Small intestine (tissue), 7 donors: Measurements from ENCODE around the gene KCNH6. TPM values are rescaled to one million over a fixed set of nuclear protein-coding genes. Genes with fewer than 3 reads are reported as not detected.

Experiments
- DNase-seq, 2 donors: peaks; one replicate each; pipeline versions ENCODE4 v3.0.0 to v3.0.0-alpha.2; 2013
- FAIRE-seq: peaks from 2 replicates; lab custom pipeline; 2012; peaks lifted over from hg19 to GRCh38; lab: Jason Lieb, UNC
- H3K27ac ChIP-seq, 3 donors: one replicate each; pipeline ENCODE4 v1.5.1; 2013; ENCODE audit warnings: low read length in 2 of 3, mild to moderate bottlenecking in 2 of 3, control low read depth in 1 of 3, inconsistent platforms in 1 of 3, low read depth in 1 of 3, moderate library complexity in 1 of 3
- H3K27me3 ChIP-seq, 3 donors: one replicate each; pipeline ENCODE4 v1.6.1; 2013; ENCODE audit warnings: low read length in 3 of 3, inconsistent platforms in 1 of 3; ENCODE audit not compliant: control insufficient read depth in 3 of 3, insufficient read depth in 3 of 3
- H3K36me3 ChIP-seq, 3 donors: one replicate each; pipeline ENCODE4 v1.6.1; 2013; ENCODE audit warnings: low read length in 3 of 3, inconsistent platforms in 1 of 3, low read depth in 1 of 3, mild to moderate bottlenecking in 1 of 3, moderate library complexity in 1 of 3; ENCODE audit not compliant: control insufficient read depth in 3 of 3, insufficient read depth in 2 of 3
- H3K4me1 ChIP-seq, 3 donors: one replicate each; pipeline ENCODE4 v1.6.1; 2013; ENCODE audit warnings: low read length in 2 of 3, inconsistent platforms in 1 of 3, low read depth in 1 of 3, mild to moderate bottlenecking in 1 of 3, moderate library complexity in 1 of 3; ENCODE audit not compliant: control insufficient read depth in 3 of 3, insufficient read depth in 2 of 3
- H3K4me3 ChIP-seq, 3 donors: one replicate each; pipeline ENCODE4 v1.5.1; 2013; ENCODE audit warnings: low read length in 3 of 3, control low read depth in 1 of 3, inconsistent platforms in 1 of 3, low read depth in 1 of 3, mild to moderate bottlenecking in 1 of 3, moderate library complexity in 1 of 3
- H3K9me3 ChIP-seq, 2 donors: one replicate each; pipeline ENCODE4 v1.6.1; 2013; ENCODE audit warnings: low read depth in 1 of 2, low read length in 1 of 2; ENCODE audit not compliant: control insufficient read depth in 2 of 2, insufficient read depth in 1 of 2
- WGBS, 3 donors: extraction: QIAGEN DNeasy Blood & Tissue Kit; methylation state at CpG; one replicate each; pipeline ENCODE4 v1.1.7; 2013; 5-methylcytosine and 5-hydroxymethylcytosine counted together
- polyA plus RNA-seq, 4 donors: library from polyadenylated mRNA; stranded (reverse) in 3 of 4; unstranded in 1 of 4; fragments of 200-250 nt in 3 of 4; fragments of 120-200 nt in 1 of 4; gene quantifications; one replicate each; pipeline versions ENCODE4 v1.2.1 to v1.2.3, GENCODE V29; 2013
- donor health status: healthy with polysubstance abuse.
- donor health status: control.
- donor health status: control.
- donor health status: Bipolar disorder and iron deficiency.
- donor health status: healthy.

KCNH6 gene
- polyA plus RNA-seq, 4 donors = 0.43 to 8.0 (median 0.76) TPM

GRCh38 chr17:63519116-63519881 lies 3.9 kb upstream of the KCNH6 start:
- DNase-seq (no peak), FAIRE-seq (no peak)
- H3K4me3 ChIP-seq = no peak overlapping the region
- no peaks in the 10 kb centered on the region for H3K9me3 ChIP-seq
- peak overlapping the region in 2 of 3 donors; percentile 50 to 77 for H3K27ac ChIP-seq
- peaks cover 0 to 5% (median 0%) of the 10 kb centered on the region in 3 donors for H3K27me3 ChIP-seq
- WGBS, 3 donors = 84 to 93% (median 90%) methylated on average over 1 of the region's 1 CpG
- peaks cover 3 to 65% (median 36%) of the 10 kb centered on the region in 3 donors for H3K4me1 ChIP-seq
- peaks cover 0 to under 1% (median 0%) of the 10 kb centered on the region in 3 donors for H3K36me3 ChIP-seq

- Histone ChIP-seq H3K36me3 (peaks cover 0 to 4% (median 0%) of the 10 kb centered on the region in 3 donors), H3K27me3 (peaks cover 0 to 8% (median 0%) of the 10 kb centered on the region in 3 donors), H3K4me3 (no peak overlapping the region), H3K4me1 (peaks cover 3 to 65% (median 36%) of the 10 kb centered on the region in 3 donors), H3K9me3 (no peaks in the 10 kb centered on the region), H3K27ac (peak overlapping the region in 2 of 3 donors; percentile 50 to 77)
- WGBS, 3 donors = 7 to 30% (median 23%) methylated on average over 5 of the region's 5 CpGs
- DNase-seq (peak; percentile 92 to 96), FAIRE-seq (no peak)
Observed at GRCh38 chr17:63519972-63520882, 2.9 kb upstream of the KCNH6 start.

- H3K4me3 ChIP-seq = peak overlapping the region in 1 of 3 donors; percentile 38
- FAIRE-seq = no peak
- WGBS, 3 donors = 91 to 96% (median 94%) methylated on average over 14 of the region's 14 CpGs
Observed at GRCh38 chr17:63524051-63524450, 893 bp downstream of the KCNH6 start.

GRCh38 chr17:63525190-63525946 lies 2.2 kb downstream of the KCNH6 start:
- Histone ChIP-seq H3K27me3 (peaks cover 0 to 10% (median 0%) of the 10 kb centered on the region in 3 donors), H3K4me1 (peaks cover 3 to 39% (median 15%) of the 10 kb centered on the region in 3 donors), H3K36me3 (peaks cover 0 to 4% (median 0%) of the 10 kb centered on the region in 3 donors), H3K27ac (no peak overlapping the region), H3K9me3 (no peaks in the 10 kb centered on the region), H3K4me3 (no peak overlapping the region)
- DNase-seq = no peak
- no peak for FAIRE-seq
- 68 to 79% (median 79%) methylated on average over 6 of the region's 6 CpGs for WGBS, 3 donors

More at GRCh38 chr17:63524051-63524450, 893 bp downstream of the KCNH6 start:
- Histone ChIP-seq H3K9me3 (no peaks in the 10 kb centered on the region), H3K27ac (no peak overlapping the region), H3K36me3 (peaks cover 0 to 4% (median 0%) of the 10 kb centered on the region in 3 donors), H3K27me3 (peaks cover 0 to 10% (median 0%) of the 10 kb centered on the region in 3 donors), H3K4me1 (peaks cover 3 to 44% (median 23%) of the 10 kb centered on the region in 3 donors)
- DNase-seq = no peak

GRCh38 chr17:63526861-63527260 lies 3.7 kb downstream of the KCNH6 start:
- FAIRE-seq = no peak
- 76 to 81% (median 81%) methylated on average over 5 of the region's 5 CpGs for WGBS, 3 donors

GRCh38 chr17:63528183-63528582 lies 5.0 kb downstream of the KCNH6 start:
- no peak for FAIRE-seq
- DNase-seq = peak in 1 of 2 donors; percentile 10
- Histone ChIP-seq H3K9me3 (no peaks in the 10 kb centered on the region), H3K4me3 (no peak overlapping the region), H3K36me3 (peaks cover 0 to 4% (median 0%) of the 10 kb centered on the region in 3 donors), H3K4me1 (peaks cover 0 to 21% (median 3%) of the 10 kb centered on the region in 3 donors), H3K27ac (no peak overlapping the region), H3K27me3 (peaks cover 0 to 10% (median 0%) of the 10 kb centered on the region in 3 donors)
- WGBS, 3 donors = 88 to 91% (median 89%) methylated on average over 9 of the region's 9 CpGs

More at GRCh38 chr17:63526861-63527260, 3.7 kb downstream of the KCNH6 start:
- Histone ChIP-seq H3K27me3 (peaks cover 0 to 10% (median 0%) of the 10 kb centered on the region in 3 donors), H3K4me3 (no peak overlapping the region), H3K4me1 (peaks cover 0 to 31% (median 6%) of the 10 kb centered on the region in 3 donors), H3K27ac (no peak overlapping the region), H3K9me3 (no peaks in the 10 kb centered on the region), H3K36me3 (peaks cover 0 to 4% (median 0%) of the 10 kb centered on the region in 3 donors)
- no peak for DNase-seq

GRCh38 chr17:63529711-63530556 lies 6.8 kb downstream of the KCNH6 start:
- H3K27ac ChIP-seq = no peak overlapping the region
- peaks cover 0 to 3% (median 0%) of the 10 kb centered on the region in 3 donors for H3K27me3 ChIP-seq
- no peak overlapping the region for H3K4me3 ChIP-seq
- H3K36me3 ChIP-seq = no peaks in the 10 kb centered on the region
- 73 to 81% (median 75%) methylated on average over 26 of the region's 26 CpGs for WGBS, 3 donors
- H3K4me1 ChIP-seq = peaks cover 0 to 13% (median 3%) of the 10 kb centered on the region in 3 donors
- no peaks in the 10 kb centered on the region for H3K9me3 ChIP-seq
- peak; percentile 35 to 58 for DNase-seq
- FAIRE-seq = no peak
